SK-N-MC (cell line): ENCODE results near the gene SLC35F1.

Experiments used
- EZH2 ChIP-seq: fragments of 200-600 bp; sonication (generic); IDR thresholded peaks from one replicate; pipeline ENCODE4 v1.6.1; 2017; ENCODE audit warnings: antibody characterized with exemption
- FOXP2 ChIP-seq: optimal IDR thresholded peaks from 2 replicates; pipeline ENCODE3; 2011; ENCODE audit warnings: mild to moderate bottlenecking, moderate library complexity; ENCODE audit not compliant: insufficient read depth; ENCODE audit errors: extremely low read length, control extremely low read depth
- POLR2AphosphoS5 ChIP-seq: IDR thresholded peaks from 2 replicates; pipeline ENCODE4 v1.6.1; 2012; ENCODE audit warnings: mild to moderate bottlenecking, low read depth, low read length, borderline replicate concordance

- TF ChIP-seq EZH2 (no peak), POLR2AphosphoS5 (no peak), FOXP2 (no peak)
These were observed 447.6 kb downstream of the SLC35F1 start for GRCh38 chr6:118354641-118355040.
